ENCODE results near the gene CCIN. TPM values are rescaled to one million over a fixed set of nuclear protein-coding genes. Genes with fewer than 3 reads are reported as not detected.

CCIN gene
- polyA plus RNA-seq, 1 of the 3 experiments (the other 2 are of a cell fraction): 0.54 TPM

GRCh38 chr9:36145970-36146369 lies 23.2 kb upstream of the CCIN start:
- WGBS (ENCODE audit: low lambda C conversion rate): 94% methylated on average over 4 of the region's 4 CpGs
- no peak overlapping the region for H3K27ac ChIP-seq (ENCODE audit: low read depth in 2 of 2, low read length in 1 of 2)
- H4K20me1 ChIP-seq (ENCODE audit: insufficient read depth): no peaks in the 10 kb centered on the region; the same call in 1 of the 2 replicates
- ChIA-PET CTCF (interaction anchor here (7.0 kb wide), 1 partner anchor 19 kb away, joined by 105 read pairs; no protein-coding TSS in a partner anchor), POLR2A (no interaction called here)
- H3K9me2 ChIP-seq: no peaks in the 10 kb centered on the region
- H3K36me3 ChIP-seq (replicated peaks in 1 of 2; ENCODE audit: control insufficient read depth in 1 of 2, insufficient read depth in 2 of 2, low read length in 1 of 2): peaks cover 0 to 29% of the 10 kb centered on the region in 2 experiments
- peaks cover 19 to 27% of the 10 kb centered on the region in 2 experiments; a peak in 3 of 4 replicates for H3K4me1 ChIP-seq (ENCODE audit: control insufficient read depth in 1 of 2, insufficient read depth in 2 of 2, low read depth in 1 of 2, low read length in 1 of 2)
- peaks cover 16% of the 10 kb centered on the region; the same call in 1 of the 2 replicates for H3K79me2 ChIP-seq (ENCODE audit: insufficient read depth)
- no peak overlapping the region for H3K4me3 ChIP-seq (ENCODE audit: low read depth in 2 of 2, low read length in 1 of 2)
- H2AFZ ChIP-seq (ENCODE audit: low read depth): no peak overlapping the region
- DNase-seq: no peak
- H3K4me2 ChIP-seq: no peak overlapping the region
- TF ChIP-seq TAF1 (IDR thresholded peaks at IDR 0.05; ENCODE audit: borderline replicate concordance, low read depth, low read length) (no peak), TEAD4 (IDR thresholded peaks at IDR 0.05; ENCODE audit: borderline replicate concordance, insufficient read depth) (no peak), MEF2A (IDR thresholded peaks at IDR 0.05; ENCODE audit: borderline replicate concordance, low read depth) (no peak)
- peaks cover 32% of the 10 kb centered on the region for H3F3A ChIP-seq (replicated peaks; ENCODE audit: insufficient read depth)
- no peak overlapping the region for H3K9ac ChIP-seq
- no peaks in the 10 kb centered on the region for H3K9me3 ChIP-seq
- no peaks in the 10 kb centered on the region for H3K27me3 ChIP-seq (ENCODE audit: insufficient read depth)

DNA sequence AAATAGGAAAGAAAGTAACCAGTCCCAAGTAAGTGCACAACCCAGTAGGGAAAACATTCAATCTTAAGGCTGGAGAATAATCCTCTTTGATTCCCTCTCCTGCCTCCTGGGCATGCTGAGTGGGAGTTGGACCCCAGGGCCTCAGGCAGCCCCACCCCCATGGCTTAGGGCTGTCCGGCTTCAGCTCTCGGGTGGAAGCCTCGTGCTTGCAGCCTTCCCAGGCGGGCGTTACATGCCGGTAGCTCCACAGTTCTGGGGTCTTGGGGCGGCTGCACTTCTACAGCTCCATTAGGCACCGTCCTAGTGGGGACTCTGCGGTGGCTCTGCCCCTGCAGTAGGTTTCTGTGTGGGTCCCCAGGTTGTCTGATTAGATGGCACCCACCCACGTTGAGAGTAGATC lies 22.5 kb upstream of the CCIN start:
- H4K20me1 ChIP-seq (ENCODE audit: insufficient read depth): no peaks in the 10 kb centered on the region
- ChIA-PET POLR2A (no interaction called here), CTCF (interaction anchor here (0.6 to 7.0 kb wide), 4 partner anchors 10 to 47 kb away, joined by 3 to 105 read pairs (median 6); partner anchors contain the start of gene GLIPR2)
- TF ChIP-seq GABPA (IDR thresholded peaks at IDR 0.05; ENCODE audit: low read depth): no peak
- TF ChIP-seq MEF2A (IDR thresholded peaks at IDR 0.05; ENCODE audit: borderline replicate concordance, low read depth): no peak
- TF ChIP-seq CHD2 (IDR thresholded peaks at IDR 0.05; ENCODE audit: low read length, partially characterized antibody): no peak
- TF ChIP-seq ZBTB33 (IDR thresholded peaks at IDR 0.05; ENCODE audit: borderline replicate concordance, low read depth): no peak
- no peak for TF ChIP-seq SIN3A (IDR thresholded peaks at IDR 0.05; ENCODE audit: borderline replicate concordance, low read depth, low read length)
- TF ChIP-seq, protein P1, sequence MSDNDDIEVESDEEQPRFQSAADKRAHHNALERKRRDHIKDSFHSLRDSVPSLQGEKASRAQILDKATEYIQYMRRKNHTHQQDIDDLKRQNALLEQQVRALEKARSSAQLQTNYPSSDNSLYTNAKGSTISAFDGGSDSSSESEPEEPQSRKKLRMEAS (IDR thresholded peaks at IDR 0.05; ENCODE audit: low read depth): no peak
- TF ChIP-seq NRF1 (IDR thresholded peaks at IDR 0.05; ENCODE audit: low read depth, low read length): no peak
- no peak for TF ChIP-seq RXRA (IDR thresholded peaks at IDR 0.05; ENCODE audit: borderline replicate concordance, low read depth)
- DNase-seq: no peak
- 94% methylated on average over 7 of the region's 10 CpGs for WGBS (ENCODE audit: low lambda C conversion rate)
- no peak overlapping the region for H3K9ac ChIP-seq
- H3F3A ChIP-seq (replicated peaks; ENCODE audit: insufficient read depth): peaks cover 39% of the 10 kb centered on the region
- no peak overlapping the region for H3K27ac ChIP-seq (ENCODE audit: low read depth in 2 of 2, low read length in 1 of 2)
- no peaks in the 10 kb centered on the region for H3K9me3 ChIP-seq
- no peak overlapping the region for H2AFZ ChIP-seq (ENCODE audit: low read depth)
- H3K36me3 ChIP-seq (replicated peaks in 1 of 2; ENCODE audit: control insufficient read depth in 1 of 2, insufficient read depth in 2 of 2, low read length in 1 of 2): peaks cover 0 to 29% of the 10 kb centered on the region in 2 experiments
- no peak overlapping the region for H3K4me2 ChIP-seq
- no peaks in the 10 kb centered on the region for H3K9me2 ChIP-seq
- peaks cover 11% of the 10 kb centered on the region; the same call in 1 of the 2 replicates for H3K79me2 ChIP-seq (ENCODE audit: insufficient read depth)
- no peak overlapping the region for H3K4me3 ChIP-seq (ENCODE audit: low read depth in 2 of 2, low read length in 1 of 2)
- H3K4me1 ChIP-seq (ENCODE audit: control insufficient read depth in 1 of 2, insufficient read depth in 2 of 2, low read depth in 1 of 2, low read length in 1 of 2): peaks cover 15 to 34% of the 10 kb centered on the region in 2 experiments; a peak in 3 of 4 replicates
- H3K27me3 ChIP-seq (ENCODE audit: insufficient read depth): no peaks in the 10 kb centered on the region

Data from SK-N-SH (cell line).